Vagina (tissue), 2 donors: ENCODE results near the gene ZNF346.

ENCODE experiments used
- CTCF ChIP-seq, 3 experiments: fragments of 450-650 bp in 2 of 3; fragments of 200-600 bp in 1 of 3; sonication (generic) in 1 of 3; IDR thresholded peaks; one replicate each; pipeline ENCODE4 v1.5.1; 2017 to 2019; ENCODE audit warnings: antibody characterized with exemption in 3 of 3, mild to moderate bottlenecking in 2 of 3, moderate library complexity in 2 of 3
- POLR2A ChIP-seq, 2 donors: fragments of 450-650 bp; IDR thresholded peaks; one replicate each; pipeline ENCODE4 v1.6.1; 2017; ENCODE audit warnings: antibody characterized with exemption in 2 of 2, mild to moderate bottlenecking in 2 of 2, moderate library complexity in 2 of 2

GRCh38 chr5:177064500-177065277, 42.2 kb downstream of the ZNF346 start:
- TF ChIP-seq CTCF (IDR thresholded peaks at IDR 0.05) = no peak
- no peak for TF ChIP-seq POLR2A (IDR thresholded peaks at IDR 0.05)
